Measurements from ENCODE around the gene SLC25A13. TPM values are rescaled to one million over a fixed set of nuclear protein-coding genes. Genes with fewer than 3 reads are reported as not detected.

SLC25A13 gene
- total and polyA plus RNA-seq, 2 of the 4 experiments (the other 2 are of a cell fraction): 7.4 to 11.7 TPM

DNA sequence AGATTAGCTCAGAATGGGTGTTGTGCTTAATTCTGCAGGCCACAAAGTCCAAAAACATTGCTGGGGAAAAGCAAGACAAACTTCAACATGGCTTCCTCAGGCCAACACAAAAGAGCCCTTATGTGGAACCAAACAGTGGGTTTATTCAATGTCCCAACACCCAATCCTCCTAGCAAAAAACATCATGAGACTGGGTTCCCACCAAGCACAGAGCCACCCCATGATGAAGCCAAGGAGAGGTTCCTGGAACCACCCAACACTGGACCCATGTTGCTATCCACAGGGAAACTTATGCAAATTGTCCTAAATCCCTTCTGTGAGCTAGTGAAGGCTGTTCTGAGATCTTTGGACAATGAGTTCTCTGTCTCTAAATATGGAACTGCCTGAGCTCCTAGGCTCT is 24.0 kb downstream of the SLC25A13 start:
- ChIA-PET CTCF (interaction anchor here (0.6 kb wide), 1 partner anchor 222 kb away, joined by 3 read pairs; no protein-coding TSS in a partner anchor), POLR2A (ENCODE audit: unreplicated experiment) (interaction anchor here (0.7 kb wide), 1 partner anchor 418 kb away, joined by 8 read pairs; no protein-coding TSS in a partner anchor)
- Histone ChIP-seq H3K27me3 (ENCODE audit: control insufficient read depth, insufficient read depth, low read length) (no peaks in the 10 kb centered on the region), H3K4me3 (ENCODE audit: insufficient read depth, low read depth, low read length) (no peak overlapping the region), H4K8ac (ENCODE audit: low read depth in 2 of 2, low read length in 2 of 2) (no peak overlapping the region), H3K56ac (ENCODE audit: extremely low read depth, insufficient read depth, low read length) (no peak overlapping the region), H3K4me2 (ENCODE audit: low read depth, low read length) (no peak overlapping the region), H3K4me1 (ENCODE audit: control insufficient read depth, insufficient read depth, low read length) (no peaks in the 10 kb centered on the region), H2AK9ac (replicated peaks; ENCODE audit: low read depth, low read length, poor library complexity) (no peak overlapping the region), H3K18ac (ENCODE audit: low read depth, low read length) (no peak overlapping the region), H2AFZ (replicated peaks; ENCODE audit: low read length, poor library complexity) (no peak overlapping the region), H3K9me1 (ENCODE audit: insufficient read depth, low read length) (no peaks in the 10 kb centered on the region; the same call in 1 of the 2 replicates), H3K27ac (ENCODE audit: insufficient read depth, low read length) (no peak overlapping the region), H3K36me3 (ENCODE audit: control insufficient read depth, insufficient read depth, low read length) (no peaks in the 10 kb centered on the region), H4K91ac (ENCODE audit: insufficient read depth, low read depth, low read length) (no peak overlapping the region), H3K4ac (ENCODE audit: low read depth, low read length) (no peak overlapping the region), H3K9ac (ENCODE audit: low read depth, low read length) (no peak overlapping the region), H4K5ac (ENCODE audit: low read depth, low read length) (no peak overlapping the region), H3K79me1 (ENCODE audit: low read depth in 1 of 2, low read length in 2 of 2) (peaks cover 9 to 14% of the 10 kb centered on the region in 2 experiments; a peak in 3 of 4 replicates), H2BK120ac (ENCODE audit: low read depth, low read length) (no peak overlapping the region), H3K23ac (ENCODE audit: low read depth, low read length) (no peak overlapping the region), H2AK5ac (ENCODE audit: low read depth, low read length) (no peak overlapping the region), H3K14ac (replicated peaks; ENCODE audit: low read depth, low read length) (no peak overlapping the region), H3K9me3 (ENCODE audit: control insufficient read depth, insufficient read depth, low read length) (no peaks in the 10 kb centered on the region), H2BK15ac (ENCODE audit: low read depth, low read length) (no peak overlapping the region), H2BK5ac (ENCODE audit: low read depth, low read length, poor library complexity, severe bottlenecking) (no peak overlapping the region), H4K20me1 (ENCODE audit: insufficient read depth, low read length) (peaks cover 5% of the 10 kb centered on the region; the same call in 1 of the 2 replicates), H2BK20ac (ENCODE audit: low read depth, low read length) (no peak overlapping the region)
- in situ Hi-C loops (cut with MboI; ENCODE audit: low sequenced_read_pairs) (no loop called here), dilution Hi-C loops (cut with HindIII; ENCODE audit: low sequenced_read_pairs, unreplicated experiment) (no loop called here), intact Hi-C loops (cut with micrococcal nuclease) (no loop called here)
- DNase-seq (no peak), ATAC-seq (ENCODE audit: low read depth) (no peak)
- TF ChIP-seq POLR2A (IDR thresholded peaks at IDR 0.05; ENCODE audit: low read depth, low read length) (no peak), CTCF (conservative IDR thresholded peaks at IDR 0.05; ENCODE audit: low read depth, low read length) (no peak), CEBPB (IDR thresholded peaks at IDR 0.05; ENCODE audit: low read depth, low read length) (no peak), MXI1 (IDR thresholded peaks at IDR 0.05; ENCODE audit: borderline replicate concordance, low read depth, low read length) (no peak), RAD21 (IDR thresholded peaks at IDR 0.05; ENCODE audit: low read length) (no peak), BHLHE40 (IDR thresholded peaks at IDR 0.05; ENCODE audit: low read depth, low read length) (no peak), RFX5 (IDR thresholded peaks at IDR 0.05; ENCODE audit: low read depth, low read length) (no peak), MAZ (IDR thresholded peaks at IDR 0.05; ENCODE audit: borderline replicate concordance, low read depth, low read length) (no peak), CHD1 (IDR thresholded peaks at IDR 0.05; ENCODE audit: low read depth, low read length) (no peak), SMC3 (IDR thresholded peaks at IDR 0.05; ENCODE audit: low read depth, low read length) (no peak), RCOR1 (IDR thresholded peaks at IDR 0.05; ENCODE audit: insufficient replicate concordance, low read length) (no peak), FOS (IDR thresholded peaks at IDR 0.05; ENCODE audit: low read depth, low read length) (no peak)
- TF ChIP-seq, protein P1, sequence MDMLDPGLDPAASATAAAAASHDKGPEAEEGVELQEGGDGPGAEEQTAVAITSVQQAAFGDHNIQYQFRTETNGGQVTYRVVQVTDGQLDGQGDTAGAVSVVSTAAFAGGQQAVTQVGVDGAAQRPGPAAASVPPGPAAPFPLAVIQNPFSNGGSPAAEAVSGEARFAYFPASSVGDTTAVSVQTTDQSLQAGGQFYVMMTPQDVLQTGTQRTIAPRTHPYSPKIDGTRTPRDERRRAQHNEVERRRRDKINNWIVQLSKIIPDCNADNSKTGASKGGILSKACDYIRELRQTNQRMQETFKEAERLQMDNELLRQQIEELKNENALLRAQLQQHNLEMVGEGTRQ (IDR thresholded peaks at IDR 0.05; ENCODE audit: low read depth, low read length): no peak
- TF ChIP-seq, protein P2, sequence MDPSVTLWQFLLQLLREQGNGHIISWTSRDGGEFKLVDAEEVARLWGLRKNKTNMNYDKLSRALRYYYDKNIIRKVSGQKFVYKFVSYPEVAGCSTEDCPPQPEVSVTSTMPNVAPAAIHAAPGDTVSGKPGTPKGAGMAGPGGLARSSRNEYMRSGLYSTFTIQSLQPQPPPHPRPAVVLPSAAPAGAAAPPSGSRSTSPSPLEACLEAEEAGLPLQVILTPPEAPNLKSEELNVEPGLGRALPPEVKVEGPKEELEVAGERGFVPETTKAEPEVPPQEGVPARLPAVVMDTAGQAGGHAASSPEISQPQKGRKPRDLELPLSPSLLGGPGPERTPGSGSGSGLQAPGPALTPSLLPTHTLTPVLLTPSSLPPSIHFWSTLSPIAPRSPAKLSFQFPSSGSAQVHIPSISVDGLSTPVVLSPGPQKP (IDR thresholded peaks at IDR 0.05; ENCODE audit: borderline replicate concordance, low read depth, low read length): no peak
- no TSS peak for BruUV-seq (replicated peaks)

All from IMR-90 (cell line).